Measurements from ENCODE around the gene ZMYM2.

GRCh38 chr13:20125129-20125782, 166.7 kb downstream of the ZMYM2 start:
- TF ChIP-seq SUZ12 (IDR thresholded peaks at IDR 0.05; ENCODE audit: extremely low read depth, insufficient read depth, insufficient read length): no peak
- no peak for TF ChIP-seq YY1 (IDR thresholded peaks at IDR 0.05; ENCODE audit: insufficient read depth, insufficient read length)

Data from NT2/D1 (cell line).